ENCODE measurements around the gene MRTFB.

Gene MRTFB

DNA sequence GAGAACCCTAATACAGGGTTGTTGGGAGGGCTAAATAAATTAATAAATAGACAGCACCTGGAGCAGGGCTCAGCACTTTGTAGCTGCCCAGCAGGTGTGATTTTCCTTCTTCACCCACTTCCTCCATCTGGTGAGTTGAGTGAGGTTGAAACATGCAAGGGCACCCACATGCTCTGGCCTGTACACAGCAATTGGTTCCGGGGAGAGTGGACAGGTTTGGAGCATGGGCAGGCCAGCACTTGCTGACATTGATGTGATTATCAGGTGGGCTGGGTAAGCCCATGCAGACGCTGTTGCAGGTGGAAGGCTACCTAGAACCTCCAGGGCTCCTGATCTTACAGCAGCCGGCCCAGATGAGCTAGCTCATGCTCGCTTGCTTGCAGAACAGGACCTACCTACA lies 1.3 kb upstream of the MRTFB start:
- Histone ChIP-seq H3K4me3 (ENCODE audit: low read length in 2 of 2) (no peak overlapping the region), H3K27ac (ENCODE audit: low read length) (no peak overlapping the region), H3K9ac (ENCODE audit: low read length in 2 of 2) (no peak overlapping the region), H3K4me1 (ENCODE audit: control insufficient read depth, insufficient read depth, low read length) (peaks cover 11% of the 10 kb centered on the region), H3K36me3 (ENCODE audit: control insufficient read depth in 2 of 2, insufficient read depth in 2 of 2, low read length in 2 of 2) (no peaks in the 10 kb centered on the region), H3K27me3 (ENCODE audit: control insufficient read depth in 1 of 2, insufficient read depth in 2 of 2, low read length in 2 of 2) (no peaks in the 10 kb centered on the region), H3K9me3 (ENCODE audit: control insufficient read depth in 2 of 2, low read length in 2 of 2) (no peaks in the 10 kb centered on the region)

DNA sequence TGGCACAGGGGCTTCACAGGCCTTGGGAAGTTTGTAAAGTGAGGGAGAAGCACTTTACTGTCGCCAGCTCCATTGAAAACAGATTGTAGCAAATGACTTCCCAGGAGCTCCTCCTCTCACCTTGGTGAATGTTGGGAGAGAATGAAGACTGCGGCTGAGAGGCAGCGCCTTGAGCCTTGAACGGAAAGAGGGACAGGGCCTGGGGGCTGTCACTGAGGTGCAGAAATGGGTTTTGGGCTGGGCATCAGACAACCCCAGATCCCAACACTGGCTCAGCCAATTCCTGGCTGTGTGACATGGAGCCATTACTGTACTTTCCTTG lies 603 bp upstream of the MRTFB start:
- Histone ChIP-seq H3K27me3 (ENCODE audit: control insufficient read depth in 1 of 2, insufficient read depth in 2 of 2, low read length in 2 of 2) (no peaks in the 10 kb centered on the region), H3K4me3 (ENCODE audit: low read length in 2 of 2) (peak overlapping the region; percentile 86 to 90), H3K4me1 (ENCODE audit: control insufficient read depth, insufficient read depth, low read length) (peaks cover 11% of the 10 kb centered on the region), H3K36me3 (ENCODE audit: control insufficient read depth in 2 of 2, insufficient read depth in 2 of 2, low read length in 2 of 2) (no peaks in the 10 kb centered on the region), H3K9ac (ENCODE audit: low read length in 2 of 2) (peak overlapping the region; percentile 75 to 80), H3K27ac (ENCODE audit: low read length) (no peak overlapping the region), H3K9me3 (ENCODE audit: control insufficient read depth in 2 of 2, low read length in 2 of 2) (no peaks in the 10 kb centered on the region)

DNA sequence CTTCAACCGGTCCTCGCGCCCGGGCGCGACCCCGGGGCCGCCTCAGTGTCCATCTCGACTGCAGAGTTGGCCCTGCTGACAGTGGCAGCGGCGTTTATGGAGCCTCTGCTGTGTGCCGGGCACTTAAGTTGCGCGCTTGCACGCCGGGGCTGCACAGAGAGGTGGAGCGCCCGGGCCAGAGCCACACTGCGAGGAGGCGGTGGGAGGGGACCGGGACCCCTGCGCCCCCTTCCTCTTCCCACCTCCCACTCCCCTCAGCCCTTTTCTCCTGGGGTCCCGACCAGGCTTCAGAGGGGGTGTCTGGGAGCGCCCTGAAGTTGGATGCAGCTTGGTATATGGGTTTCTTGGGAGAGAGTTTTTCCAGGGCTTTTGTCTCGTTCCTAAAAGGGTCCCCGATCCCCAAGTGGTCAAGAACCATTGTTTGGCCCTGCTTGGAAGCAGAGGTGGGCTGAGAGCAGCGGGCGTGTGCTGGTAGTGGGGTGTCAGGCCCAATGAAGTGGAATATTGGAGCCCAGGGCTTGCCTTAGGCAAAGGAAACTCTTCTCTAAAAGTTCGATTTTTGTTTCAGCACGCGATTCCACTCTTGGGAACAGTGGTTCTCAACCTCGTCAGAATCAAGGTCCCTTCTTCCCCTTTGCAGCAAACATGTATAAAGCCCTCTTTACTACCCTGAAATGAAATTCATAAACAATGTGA lies 605 bp downstream of the MRTFB start:
- H3K4me3 ChIP-seq (ENCODE audit: low read length in 2 of 2): peak overlapping the region; percentile 81 to 86
- H3K36me3 ChIP-seq (ENCODE audit: control insufficient read depth in 2 of 2, insufficient read depth in 2 of 2, low read length in 2 of 2): no peaks in the 10 kb centered on the region
- H3K4me1 ChIP-seq (ENCODE audit: control insufficient read depth, insufficient read depth, low read length): peaks cover 11% of the 10 kb centered on the region
- peak overlapping the region; percentile 84 to 85 for H3K9ac ChIP-seq (ENCODE audit: low read length in 2 of 2)
- H3K27ac ChIP-seq (ENCODE audit: low read length): peak overlapping the region; percentile 55
- H3K27me3 ChIP-seq (ENCODE audit: control insufficient read depth in 1 of 2, insufficient read depth in 2 of 2, low read length in 2 of 2): no peaks in the 10 kb centered on the region
- H3K9me3 ChIP-seq (ENCODE audit: control insufficient read depth in 2 of 2, low read length in 2 of 2): no peaks in the 10 kb centered on the region

DNA sequence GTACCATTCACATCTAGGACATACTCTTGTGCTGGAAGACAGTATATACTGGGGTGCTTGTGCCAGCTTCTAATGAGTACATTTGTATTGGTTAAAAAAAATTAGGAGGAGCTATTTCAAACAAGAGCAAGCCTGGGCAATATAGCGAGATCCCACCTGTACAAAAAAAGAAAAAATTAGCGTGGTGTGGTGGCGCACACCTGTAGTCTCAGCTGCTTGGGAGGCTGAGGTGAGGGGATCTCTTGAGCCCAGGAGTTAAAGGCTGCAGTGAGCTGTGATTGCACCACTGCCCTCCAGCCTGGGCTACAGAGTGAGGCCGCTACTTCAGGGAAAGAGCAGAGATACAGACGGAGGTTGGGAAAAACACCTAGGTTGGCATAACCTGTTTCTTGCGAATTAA lies 1.2 kb downstream of the MRTFB start:
- Histone ChIP-seq H3K9me3 (ENCODE audit: control insufficient read depth in 2 of 2, low read length in 2 of 2) (no peaks in the 10 kb centered on the region), H3K4me3 (ENCODE audit: low read length in 2 of 2) (peak overlapping the region; percentile 81 to 86), H3K27ac (ENCODE audit: low read length) (no peak overlapping the region), H3K9ac (ENCODE audit: low read length in 2 of 2) (peak overlapping the region in 1 of 2 donors; percentile 85), H3K27me3 (ENCODE audit: control insufficient read depth in 1 of 2, insufficient read depth in 2 of 2, low read length in 2 of 2) (no peaks in the 10 kb centered on the region), H3K4me1 (ENCODE audit: control insufficient read depth, insufficient read depth, low read length) (peaks cover 11% of the 10 kb centered on the region), H3K36me3 (ENCODE audit: control insufficient read depth in 2 of 2, insufficient read depth in 2 of 2, low read length in 2 of 2) (no peaks in the 10 kb centered on the region)

- Histone ChIP-seq H3K9me3 (ENCODE audit: control insufficient read depth in 2 of 2, low read length in 2 of 2) (no peaks in the 10 kb centered on the region), H3K27me3 (ENCODE audit: control insufficient read depth in 1 of 2, insufficient read depth in 2 of 2, low read length in 2 of 2) (no peaks in the 10 kb centered on the region), H3K4me3 (ENCODE audit: low read length in 2 of 2) (no peak overlapping the region), H3K9ac (ENCODE audit: low read length in 2 of 2) (no peak overlapping the region), H3K27ac (ENCODE audit: low read length) (no peak overlapping the region), H3K4me1 (ENCODE audit: control insufficient read depth, insufficient read depth, low read length) (peaks cover 11% of the 10 kb centered on the region), H3K36me3 (ENCODE audit: control insufficient read depth in 2 of 2, insufficient read depth in 2 of 2, low read length in 2 of 2) (no peaks in the 10 kb centered on the region)
Observed at GRCh38 chr16:14074544-14074943, 3.4 kb downstream of the MRTFB start.

DNA sequence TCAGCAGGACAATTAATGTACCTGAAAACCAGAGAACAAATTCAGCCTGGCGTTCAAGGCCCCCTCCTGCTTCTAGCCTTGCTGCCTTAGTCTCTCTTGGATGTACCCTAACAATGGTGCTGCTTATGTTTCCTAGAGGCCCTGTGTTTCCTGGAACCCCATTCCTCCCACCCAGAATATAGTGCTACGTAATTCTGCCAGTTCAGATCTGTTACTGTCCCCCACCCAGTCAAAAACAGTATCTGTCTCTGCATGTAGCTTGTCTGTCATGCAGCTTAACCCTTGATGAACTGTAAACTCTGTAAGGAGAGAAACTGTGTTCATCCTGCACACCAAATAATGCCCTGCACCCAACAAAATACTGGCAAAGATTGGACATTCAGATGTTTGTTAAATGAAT lies 6.8 kb downstream of the MRTFB start:
- Histone ChIP-seq H3K9me3 (ENCODE audit: control insufficient read depth in 2 of 2, low read length in 2 of 2) (no peaks in the 10 kb centered on the region), H3K4me3 (ENCODE audit: low read length in 2 of 2) (no peak overlapping the region), H3K27ac (ENCODE audit: low read length) (no peak overlapping the region), H3K27me3 (ENCODE audit: control insufficient read depth in 1 of 2, insufficient read depth in 2 of 2, low read length in 2 of 2) (no peaks in the 10 kb centered on the region), H3K9ac (ENCODE audit: low read length in 2 of 2) (no peak overlapping the region), H3K36me3 (ENCODE audit: control insufficient read depth in 2 of 2, insufficient read depth in 2 of 2, low read length in 2 of 2) (no peaks in the 10 kb centered on the region), H3K4me1 (ENCODE audit: control insufficient read depth, insufficient read depth, low read length) (no peaks in the 10 kb centered on the region)

- H3K27me3 ChIP-seq (ENCODE audit: control insufficient read depth in 1 of 2, insufficient read depth in 2 of 2, low read length in 2 of 2): no peaks in the 10 kb centered on the region
- no peak overlapping the region for H3K9ac ChIP-seq (ENCODE audit: low read length in 2 of 2)
- H3K4me1 ChIP-seq (ENCODE audit: control insufficient read depth, insufficient read depth, low read length): peaks cover 22% of the 10 kb centered on the region
- no peak overlapping the region for H3K27ac ChIP-seq (ENCODE audit: low read length)
- H3K36me3 ChIP-seq (ENCODE audit: control insufficient read depth in 2 of 2, insufficient read depth in 2 of 2, low read length in 2 of 2): no peaks in the 10 kb centered on the region
- H3K4me3 ChIP-seq (ENCODE audit: low read length in 2 of 2): no peak overlapping the region
- no peaks in the 10 kb centered on the region for H3K9me3 ChIP-seq (ENCODE audit: control insufficient read depth in 2 of 2, low read length in 2 of 2)
Observed at GRCh38 chr16:14086477-14086876, 15.4 kb downstream of the MRTFB start.

- Histone ChIP-seq H3K4me1 (ENCODE audit: control insufficient read depth, insufficient read depth, low read length) (peaks cover 23% of the 10 kb centered on the region), H3K9me3 (ENCODE audit: control insufficient read depth in 2 of 2, low read length in 2 of 2) (no peaks in the 10 kb centered on the region), H3K4me3 (ENCODE audit: low read length in 2 of 2) (no peak overlapping the region), H3K36me3 (ENCODE audit: control insufficient read depth in 2 of 2, insufficient read depth in 2 of 2, low read length in 2 of 2) (no peaks in the 10 kb centered on the region), H3K9ac (ENCODE audit: low read length in 2 of 2) (no peak overlapping the region), H3K27me3 (ENCODE audit: control insufficient read depth in 1 of 2, insufficient read depth in 2 of 2, low read length in 2 of 2) (no peaks in the 10 kb centered on the region), H3K27ac (ENCODE audit: low read length) (peak overlapping the region; percentile 26)
Observed at GRCh38 chr16:14087181-14087580, 16.1 kb downstream of the MRTFB start.

DNA sequence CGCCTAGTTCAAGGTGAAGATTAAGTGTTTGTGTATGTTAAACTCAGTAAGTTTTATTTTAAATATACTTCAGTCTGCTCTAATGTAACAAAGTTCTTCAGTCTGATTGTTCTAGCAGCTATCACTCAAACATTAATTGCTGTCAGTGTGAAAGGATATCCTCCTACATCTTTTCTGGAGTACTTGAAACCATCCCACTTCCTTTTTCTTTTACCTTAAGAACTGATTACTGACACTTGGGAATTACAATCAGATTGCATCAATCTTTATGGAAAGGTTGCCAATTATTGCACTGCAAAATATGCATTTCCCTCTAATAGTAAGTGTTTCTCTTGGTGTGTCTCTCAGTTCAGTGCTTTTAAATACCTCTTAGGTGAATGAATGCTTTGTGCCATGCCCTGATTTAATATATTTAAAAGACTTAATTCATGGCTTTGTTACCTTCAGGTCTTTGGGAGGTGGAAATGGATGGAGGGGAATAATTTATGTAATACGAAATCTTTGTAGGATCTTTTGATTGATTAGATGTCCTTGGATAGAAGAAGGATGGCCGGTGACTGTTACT lies 16.6 kb downstream of the MRTFB start:
- peaks cover 23% of the 10 kb centered on the region for H3K4me1 ChIP-seq (ENCODE audit: control insufficient read depth, insufficient read depth, low read length)
- H3K27me3 ChIP-seq (ENCODE audit: control insufficient read depth in 1 of 2, insufficient read depth in 2 of 2, low read length in 2 of 2): no peaks in the 10 kb centered on the region
- no peak overlapping the region for H3K9ac ChIP-seq (ENCODE audit: low read length in 2 of 2)
- H3K36me3 ChIP-seq (ENCODE audit: control insufficient read depth in 2 of 2, insufficient read depth in 2 of 2, low read length in 2 of 2): no peaks in the 10 kb centered on the region
- peak overlapping the region in 1 of 2 donors; percentile 50 for H3K4me3 ChIP-seq (ENCODE audit: low read length in 2 of 2)
- no peaks in the 10 kb centered on the region for H3K9me3 ChIP-seq (ENCODE audit: control insufficient read depth in 2 of 2, low read length in 2 of 2)
- H3K27ac ChIP-seq (ENCODE audit: low read length): peak overlapping the region; percentile 26

DNA sequence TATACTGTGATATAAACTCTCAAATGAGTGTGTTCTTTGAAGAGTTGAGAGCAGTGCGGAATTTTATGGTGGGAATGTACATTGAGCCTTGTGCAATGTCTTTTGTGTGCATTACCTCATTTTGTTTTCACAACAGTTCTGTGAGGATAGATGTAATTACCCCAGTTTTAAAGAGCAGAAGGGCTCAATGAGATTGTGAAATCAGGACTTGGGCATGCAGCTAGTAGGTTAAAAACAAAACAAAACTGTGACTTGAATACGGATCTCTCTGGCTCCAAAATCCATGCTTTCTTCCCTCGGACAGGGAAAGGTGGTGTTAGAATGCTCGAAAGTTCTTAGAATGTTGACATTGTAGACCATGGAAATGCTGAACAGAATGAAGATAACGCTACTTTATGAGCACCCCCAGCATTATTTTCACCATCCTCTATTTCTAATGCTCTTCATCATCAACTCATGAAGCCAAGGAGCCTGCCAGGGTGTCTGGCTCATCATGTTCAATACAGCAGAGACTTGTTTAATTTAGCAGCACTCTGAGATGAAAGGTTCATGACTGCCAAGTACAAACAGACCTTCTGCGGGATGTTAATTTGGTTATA lies 17.1 kb downstream of the MRTFB start:
- no peaks in the 10 kb centered on the region for H3K9me3 ChIP-seq (ENCODE audit: control insufficient read depth in 2 of 2, low read length in 2 of 2)
- peaks cover 23% of the 10 kb centered on the region for H3K4me1 ChIP-seq (ENCODE audit: control insufficient read depth, insufficient read depth, low read length)
- H3K9ac ChIP-seq (ENCODE audit: low read length in 2 of 2): peak overlapping the region in 1 of 2 donors; percentile 4
- no peaks in the 10 kb centered on the region for H3K36me3 ChIP-seq (ENCODE audit: control insufficient read depth in 2 of 2, insufficient read depth in 2 of 2, low read length in 2 of 2)
- H3K27me3 ChIP-seq (ENCODE audit: control insufficient read depth in 1 of 2, insufficient read depth in 2 of 2, low read length in 2 of 2): no peaks in the 10 kb centered on the region
- peak overlapping the region; percentile 24 to 50 for H3K4me3 ChIP-seq (ENCODE audit: low read length in 2 of 2)
- peak overlapping the region; percentile 18 for H3K27ac ChIP-seq (ENCODE audit: low read length)

DNA sequence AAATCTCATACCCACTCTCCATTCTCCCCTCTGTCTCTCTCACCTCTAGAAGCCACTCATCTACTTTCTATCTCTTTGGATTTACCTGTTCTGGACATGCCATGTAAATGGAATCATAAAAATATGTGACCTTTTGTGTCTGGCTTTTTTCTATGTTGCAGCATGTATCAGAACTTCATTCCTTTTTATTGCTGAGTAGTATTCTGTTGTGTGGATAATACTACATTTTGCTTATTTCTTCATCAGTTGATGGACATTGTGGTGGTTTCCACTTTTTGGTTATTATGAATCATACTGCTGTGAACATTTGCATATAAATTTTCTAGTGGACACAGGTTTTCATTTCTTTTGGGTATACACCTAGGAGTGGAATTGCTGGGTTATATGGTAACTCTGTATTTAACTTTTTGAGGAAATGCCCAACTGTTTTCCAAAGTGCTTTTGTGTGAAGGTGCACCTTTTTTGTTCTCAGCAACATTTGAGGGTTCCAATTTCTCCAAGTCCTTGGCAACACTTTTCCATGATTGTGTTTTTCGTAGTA lies 18.2 kb downstream of the MRTFB start:
- H3K4me1 ChIP-seq (ENCODE audit: control insufficient read depth, insufficient read depth, low read length): peaks cover 23% of the 10 kb centered on the region

More for the DNA sequence above, 18.2 kb downstream of the MRTFB start:
- H3K36me3 ChIP-seq (ENCODE audit: control insufficient read depth in 2 of 2, insufficient read depth in 2 of 2, low read length in 2 of 2): no peaks in the 10 kb centered on the region
- H3K4me3 ChIP-seq (ENCODE audit: low read length in 2 of 2): no peak overlapping the region
- H3K9ac ChIP-seq (ENCODE audit: low read length in 2 of 2): no peak overlapping the region
- no peaks in the 10 kb centered on the region for H3K9me3 ChIP-seq (ENCODE audit: control insufficient read depth in 2 of 2, low read length in 2 of 2)
- H3K27ac ChIP-seq (ENCODE audit: low read length): peak overlapping the region; percentile 61
- H3K27me3 ChIP-seq (ENCODE audit: control insufficient read depth in 1 of 2, insufficient read depth in 2 of 2, low read length in 2 of 2): no peaks in the 10 kb centered on the region
